Dedifferentiated amniotic fluid mesenchymal stem cell (primary cell): ENCODE results near the gene UBALD2.

Source experiments
- DNase-seq: peaks from one replicate; pipeline ENCODE4 v3.0.0-alpha.2; 2016; ENCODE audit errors: extremely low spot score

UBALD2 gene

GRCh38 chr17:76318586-76318985 lies 53.4 kb downstream of the UBALD2 start:
- DNase-seq, result no peak
